ENCODE measurements around the gene DUOX1.

Gene DUOX1

GRCh38 chr15:45114076-45114750 lies 15.6 kb upstream of the DUOX1 start, which contains the start of the genes DUOX2 and DUOXA2:
DUOX2 (minus strand) TSS chr15:45114172; CDS start chr15:45113411, 761 bp downstream.
DUOXA2 (plus strand) TSS chr15:45114326; CDS start chr15:45114606, 280 bp downstream.
- Mint-ChIP-seq H3K27ac (no peak within 1 kb of the TSS), H3K27me3 (peaks cover 91% of the 10 kb centered on the region), H3K9me3 (no peaks in the 10 kb centered on the region), H3K4me1 (peaks cover 66% of the 10 kb centered on the region), H3K4me3 (peak within 1 kb of the TSS in 1 of 2 donors; percentile 68)
- ATAC-seq (no peak), DNase-seq (no peak)

- Mint-ChIP-seq H3K27me3 (peaks cover 91% of the 10 kb centered on the region), H3K4me1 (peaks cover 66% of the 10 kb centered on the region), H3K27ac (no peak overlapping the region), H3K4me3 (peak overlapping the region in 1 of 2 donors; percentile 27), H3K9me3 (no peaks in the 10 kb centered on the region)
- no peak for DNase-seq
- no peak for ATAC-seq
These were observed 15.1 kb upstream of the DUOX1 start for GRCh38 chr15:45114751-45115085.

- Mint-ChIP-seq H3K9me3 (no peaks in the 10 kb centered on the region), H3K4me3 (no peak overlapping the region), H3K27me3 (peaks cover 88% of the 10 kb centered on the region), H3K27ac (no peak overlapping the region), H3K4me1 (peaks cover 65% of the 10 kb centered on the region)
- DNase-seq (no peak), ATAC-seq (no peak)
These were observed 14.4 kb upstream of the DUOX1 start for GRCh38 chr15:45115312-45115820.

GRCh38 chr15:45116006-45116481 lies 13.8 kb upstream of the DUOX1 start:
- DNase-seq (no peak), ATAC-seq (no peak)
- H3K27me3 Mint-ChIP-seq: peaks cover 83% of the 10 kb centered on the region
- peak overlapping the region in 1 of 2 donors; percentile 68 for H3K4me3 Mint-ChIP-seq
- H3K9me3 Mint-ChIP-seq: no peaks in the 10 kb centered on the region
- H3K4me1 Mint-ChIP-seq: peaks cover 62% of the 10 kb centered on the region
- H3K27ac Mint-ChIP-seq: no peak overlapping the region

- Mint-ChIP-seq H3K27me3 (peaks cover 83% of the 10 kb centered on the region), H3K27ac (peak overlapping the region in 1 of 2 donors; percentile 64), H3K9me3 (no peaks in the 10 kb centered on the region), H3K4me3 (peak overlapping the region; percentile 68 to 73), H3K4me1 (peaks cover 62% of the 10 kb centered on the region)
- ATAC-seq (no peak), DNase-seq (no peak)
These were observed 13.1 kb upstream of the DUOX1 start for GRCh38 chr15:45116482-45117307.

DNA sequence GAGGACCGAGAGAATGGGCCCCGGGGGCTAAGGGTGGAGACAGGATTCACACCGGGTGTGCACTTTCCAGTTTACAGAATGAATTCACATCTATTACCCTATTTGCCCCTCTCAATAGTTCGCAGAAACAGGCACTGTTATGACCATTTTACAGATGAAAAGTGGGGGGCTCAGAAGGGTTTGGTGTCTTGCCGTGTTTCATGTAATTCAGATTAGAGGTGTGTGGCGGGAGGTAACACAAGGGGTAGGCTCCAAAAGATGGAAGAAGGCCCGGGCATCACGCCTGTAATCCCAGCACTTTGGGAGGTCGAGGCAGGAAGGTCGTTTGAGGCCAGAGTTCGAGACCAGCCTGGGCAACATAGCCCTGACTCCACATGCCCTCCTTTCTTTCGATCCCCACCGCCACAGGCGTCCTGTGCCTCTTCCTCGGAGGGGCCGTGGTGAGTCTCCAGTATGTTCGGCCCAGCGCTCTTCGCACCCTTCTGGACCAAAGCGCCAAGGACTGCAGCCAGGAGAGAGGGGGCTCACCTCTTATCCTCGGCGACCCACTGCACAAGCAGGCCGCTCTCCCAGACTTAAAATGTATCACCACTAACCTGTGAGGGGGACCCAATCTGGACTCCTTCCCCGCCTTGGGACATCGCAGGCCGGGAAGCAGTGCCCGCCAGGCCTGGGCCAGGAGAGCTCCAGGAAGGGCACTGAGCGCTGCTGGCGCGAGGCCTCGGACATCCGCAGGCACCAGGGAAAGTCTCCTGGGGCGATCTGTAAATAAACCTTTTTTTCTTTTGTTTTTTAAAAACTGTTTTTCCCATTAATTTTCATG lies 12.3 kb upstream of the DUOX1 start:
- Mint-ChIP-seq H3K27ac (no peak overlapping the region), H3K4me3 (peak overlapping the region; percentile 68 to 73)

DNA sequence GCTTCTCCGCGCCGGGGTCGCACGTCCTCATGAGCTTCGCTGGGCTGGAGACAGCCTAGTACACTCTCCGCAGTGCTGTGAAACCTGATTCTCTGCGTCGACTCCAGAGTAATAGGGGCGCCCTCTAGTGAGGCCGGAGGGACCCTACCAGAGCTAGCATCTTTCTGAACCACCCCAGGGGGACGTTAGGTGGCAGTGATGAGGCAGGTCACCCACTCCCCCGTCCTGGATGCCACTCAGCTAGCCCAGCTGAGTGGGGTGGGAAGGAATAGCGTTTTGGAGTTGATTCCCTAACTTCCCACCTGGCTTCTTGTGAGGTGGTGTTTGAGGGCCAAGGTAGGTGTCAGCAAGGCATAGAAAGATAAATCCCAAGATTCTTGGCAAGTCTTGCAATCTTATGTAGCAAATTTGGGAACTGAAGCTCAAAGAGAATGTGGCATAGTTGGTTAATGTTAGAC lies 11.6 kb upstream of the DUOX1 start:
- Mint-ChIP-seq H3K27me3 (peaks cover 79% of the 10 kb centered on the region), H3K27ac (no peak overlapping the region), H3K4me1 (peaks cover 48% of the 10 kb centered on the region), H3K9me3 (no peaks in the 10 kb centered on the region), H3K4me3 (peak overlapping the region; percentile 68 to 73)
- peak; percentile 97 for ATAC-seq
- DNase-seq: peak; percentile 86 to 88

More for the DNA sequence above, 12.3 kb upstream of the DUOX1 start:
- Mint-ChIP-seq H3K9me3 (no peaks in the 10 kb centered on the region), H3K4me1 (peaks cover 54% of the 10 kb centered on the region), H3K27me3 (peaks cover 79% of the 10 kb centered on the region)
- peak; percentile 13 for ATAC-seq
- DNase-seq: no peak

- no peak overlapping the region for H3K4me3 Mint-ChIP-seq
- peaks cover 76% of the 10 kb centered on the region for H3K27me3 Mint-ChIP-seq
- ATAC-seq (no peak), DNase-seq (no peak)
- H3K27ac Mint-ChIP-seq: no peak overlapping the region
- H3K4me1 Mint-ChIP-seq: peaks cover 40% of the 10 kb centered on the region
- no peaks in the 10 kb centered on the region for H3K9me3 Mint-ChIP-seq
These were observed 10.8 kb upstream of the DUOX1 start for GRCh38 chr15:45118996-45119395.

DNA sequence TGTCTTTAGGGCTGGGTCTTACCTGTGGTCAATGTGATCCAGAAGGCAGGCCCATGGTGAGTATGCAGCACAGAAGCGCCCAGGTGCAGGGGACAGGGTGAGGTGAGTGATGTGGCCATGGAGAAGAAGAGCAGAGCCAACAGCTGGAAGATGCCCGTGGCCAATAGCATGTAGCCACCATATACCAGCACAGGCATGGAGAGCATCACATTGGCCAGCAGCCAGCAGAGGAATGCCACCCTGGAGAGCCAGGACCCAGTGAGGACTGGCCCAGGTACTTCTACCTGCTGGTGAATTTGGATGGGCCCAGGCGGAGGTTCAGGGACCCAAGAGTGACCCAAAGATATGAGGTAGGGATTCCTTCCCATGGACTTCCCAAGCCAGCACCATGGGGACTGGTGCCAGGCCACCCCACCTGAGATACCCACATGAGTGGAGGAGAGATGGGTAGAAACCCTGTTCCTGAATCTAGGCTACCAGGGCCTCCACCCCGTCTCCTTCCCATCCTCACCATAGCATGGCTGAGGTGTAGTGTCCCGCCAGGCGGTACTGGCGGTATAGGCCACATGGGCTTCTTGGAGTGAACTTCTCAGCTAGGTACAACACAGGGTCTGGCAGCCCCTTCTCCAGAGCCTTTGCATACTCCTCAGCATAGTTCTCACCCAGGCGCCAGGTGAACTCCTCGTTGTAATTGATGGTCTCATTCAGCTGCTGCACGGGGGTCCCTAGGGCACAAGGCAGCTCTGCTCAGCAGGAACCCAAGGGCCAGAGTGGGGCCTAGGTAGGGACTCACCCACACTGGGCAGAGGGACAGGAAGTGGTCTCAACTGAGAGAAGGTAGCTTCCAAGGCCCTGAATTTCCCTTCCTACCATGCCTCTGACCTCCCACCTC lies 9.5 kb upstream of the DUOX1 start:
- DNase-seq: no peak
- peaks cover 72% of the 10 kb centered on the region for H3K27me3 Mint-ChIP-seq
- H3K4me3 Mint-ChIP-seq: no peak overlapping the region
- no peaks in the 10 kb centered on the region for H3K9me3 Mint-ChIP-seq
- no peak for ATAC-seq
- H3K4me1 Mint-ChIP-seq: peaks cover 27% of the 10 kb centered on the region
- no peak overlapping the region for H3K27ac Mint-ChIP-seq

GRCh38 chr15:45121020-45121419 lies 8.8 kb upstream of the DUOX1 start:
- Mint-ChIP-seq H3K9me3 (no peaks in the 10 kb centered on the region), H3K4me3 (no peak overlapping the region), H3K4me1 (peaks cover 23% of the 10 kb centered on the region), H3K27me3 (peaks cover 72% of the 10 kb centered on the region), H3K27ac (no peak overlapping the region)
- ATAC-seq (no peak), DNase-seq (no peak)

- Mint-ChIP-seq H3K27me3 (peaks cover 70% of the 10 kb centered on the region), H3K4me3 (no peak overlapping the region), H3K4me1 (peaks cover 16% of the 10 kb centered on the region), H3K27ac (no peak overlapping the region), H3K9me3 (no peaks in the 10 kb centered on the region)
- DNase-seq (no peak), ATAC-seq (no peak)
These were observed 7.9 kb upstream of the DUOX1 start for GRCh38 chr15:45121706-45122417.

GRCh38 chr15:45122719-45123118 lies 7.1 kb upstream of the DUOX1 start:
- Mint-ChIP-seq H3K4me1 (peaks cover 8% of the 10 kb centered on the region), H3K4me3 (no peak overlapping the region), H3K9me3 (no peaks in the 10 kb centered on the region), H3K27me3 (peaks cover 66% of the 10 kb centered on the region), H3K27ac (no peak overlapping the region)
- ATAC-seq (no peak), DNase-seq (no peak)

DNA sequence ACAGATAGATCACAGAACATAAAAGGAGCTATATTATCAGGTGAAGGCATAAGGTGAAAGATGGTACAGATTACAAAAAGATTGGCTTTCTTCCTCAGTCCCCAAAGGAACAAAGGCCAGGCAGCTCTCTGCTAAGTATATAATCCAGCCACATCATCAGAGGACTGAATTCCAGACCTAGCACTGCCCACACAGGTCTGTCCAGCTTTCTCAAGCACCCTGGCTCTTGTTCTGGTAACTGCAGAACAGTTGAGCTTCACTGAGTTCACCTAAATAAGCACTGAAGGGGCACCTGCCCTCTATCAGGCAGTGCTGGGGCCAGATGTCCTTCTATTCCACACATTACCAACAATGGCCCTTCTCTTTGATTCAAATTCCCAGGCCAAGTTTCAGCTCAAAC lies 6.4 kb upstream of the DUOX1 start:
- peaks cover 4% of the 10 kb centered on the region for H3K4me1 Mint-ChIP-seq
- H3K9me3 Mint-ChIP-seq: no peaks in the 10 kb centered on the region
- no peak for DNase-seq
- peaks cover 66% of the 10 kb centered on the region for H3K27me3 Mint-ChIP-seq
- H3K27ac Mint-ChIP-seq: no peak overlapping the region
- no peak overlapping the region for H3K4me3 Mint-ChIP-seq
- no peak for ATAC-seq
